ENCODE data around the gene SYNDIG1.

Gene SYNDIG1

DNA sequence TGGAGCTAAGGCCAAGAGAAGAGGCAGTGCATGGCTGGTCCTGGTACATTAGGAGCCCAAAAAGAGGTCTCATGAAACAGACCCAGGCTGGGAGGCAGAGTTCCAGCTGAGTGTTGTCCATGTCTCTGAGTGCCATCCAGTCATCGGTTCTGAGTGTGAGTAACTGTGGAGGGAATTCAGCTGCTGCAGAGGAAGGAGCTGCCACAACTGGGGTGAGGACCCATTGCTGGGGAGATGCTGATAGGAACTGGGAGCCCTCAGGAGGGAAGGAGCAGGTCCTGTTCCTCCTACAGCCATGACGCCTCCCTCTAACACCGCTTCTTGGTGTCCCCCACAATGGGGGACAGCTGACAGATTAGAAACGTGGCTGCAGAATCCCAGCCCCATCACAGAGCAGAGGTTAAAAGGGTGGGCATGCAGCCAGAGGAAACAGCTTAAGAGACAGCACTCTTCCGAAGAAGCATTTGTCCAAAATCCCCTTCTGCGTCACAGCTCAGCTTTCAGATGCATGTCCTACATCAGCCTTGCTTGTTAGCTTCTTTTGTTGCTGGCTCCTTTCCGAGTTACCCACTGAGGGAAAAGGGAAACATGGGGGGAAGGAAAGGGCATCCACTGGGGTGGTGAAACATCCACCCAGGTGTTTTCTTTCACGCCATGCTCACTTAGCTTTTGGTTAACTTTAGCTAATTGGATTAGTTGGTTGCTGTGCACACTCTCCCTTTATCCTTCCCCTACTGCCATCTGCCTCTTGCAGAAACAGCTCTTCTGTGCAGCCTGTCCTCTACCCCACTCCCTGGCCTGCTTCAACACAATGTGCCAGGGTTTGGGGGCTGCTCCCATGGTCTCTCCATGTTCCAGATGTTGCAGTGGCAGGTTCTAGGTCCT, 239.2 kb downstream of the SYNDIG1 start:
- DNase-seq (ENCODE audit: low read depth, low spot score): no peak

Measured in activated CD4-positive, CD25-positive, alpha-beta regulatory T cell treated with anti-CD3 and anti-CD28 coated beads, Interleukin-2, amount 50 U/mL, for 16 hours (primary cell).